OCI-LY1 (cell line): Measurements from ENCODE around the gene KDM3A.

Experiments used
- H2AFZ ChIP-seq: fragments of 200-600 bp; sonication (generic), shearing (Covaris generic); 2 replicates; pipeline ENCODE4 v1.6.0; 2014; ENCODE audit warnings: antibody characterized with exemption, mild to moderate bottlenecking, low read length
- H3F3A ChIP-seq: fragments of 200-600 bp; sonication (generic), shearing (Covaris generic); 2 replicates; pipeline ENCODE4 v1.6.0; 2014; ENCODE audit warnings: mild to moderate bottlenecking, antibody characterized with exemption, low read length, moderate library complexity; ENCODE audit not compliant: insufficient read depth
- H3K27ac ChIP-seq: fragments of 200-600 bp; sonication (generic); 2 replicates; pipeline ENCODE4 v1.5.1; 2014; ENCODE audit warnings: low read length, mixed run types, mild to moderate bottlenecking, low read depth; ENCODE audit not compliant: poor library complexity, severe bottlenecking
- H3K27me3 ChIP-seq: fragments of 200-600 bp; sonication (generic); 2 replicates; pipeline ENCODE4 v1.6.0; 2014; ENCODE audit warnings: antibody characterized with exemption, mild to moderate bottlenecking, low read length, moderate library complexity; ENCODE audit not compliant: insufficient read depth
- H3K36me3 ChIP-seq: fragments of 200-600 bp; sonication (generic); 2 replicates; pipeline ENCODE4 v1.6.1; 2014; ENCODE audit warnings: mild to moderate bottlenecking, antibody characterized with exemption, low read length, moderate library complexity, mixed read lengths; ENCODE audit not compliant: insufficient read depth
- H3K4me1 ChIP-seq: fragments of 200-600 bp; sonication (generic); 2 replicates; pipeline ENCODE4 v1.5.1; 2014; ENCODE audit warnings: mild to moderate bottlenecking, low read length, moderate library complexity; ENCODE audit not compliant: insufficient read depth, severe bottlenecking
- H3K4me2 ChIP-seq: fragments of 200-600 bp; sonication (generic), shearing (Covaris generic); 2 replicates; pipeline ENCODE4 v1.6.1; 2014; ENCODE audit warnings: low read length
- H3K4me3 ChIP-seq: fragments of 200-600 bp; sonication (generic); 2 replicates; pipeline ENCODE4 v1.5.1; 2014; ENCODE audit warnings: low read length, low read depth, mild to moderate bottlenecking, mixed read lengths; ENCODE audit not compliant: poor library complexity, severe bottlenecking
- H3K79me2 ChIP-seq: fragments of 200-600 bp; shearing (Covaris generic); 2 replicates; pipeline ENCODE4 v1.6.1; 2016; ENCODE audit warnings: mixed run types, low read length, mixed read lengths; ENCODE audit not compliant: insufficient read depth
- H3K9ac ChIP-seq: fragments of 200-600 bp; sonication (generic), shearing (Covaris generic); 2 replicates; pipeline ENCODE4 v1.6.1; 2014; ENCODE audit warnings: mild to moderate bottlenecking, low read length, mixed read lengths
- H3K9me2 ChIP-seq: fragments of 200-600 bp; sonication (generic), shearing (Covaris generic); 2 replicates; pipeline ENCODE4 v1.6.1; 2014; ENCODE audit warnings: low read depth, mild to moderate bottlenecking, low read length, mixed read lengths
- H3K9me3 ChIP-seq: fragments of 200-600 bp; shearing (Covaris generic); 2 replicates; pipeline ENCODE4 v1.6.1; 2014; ENCODE audit warnings: low read length, mixed read lengths
- H4K20me1 ChIP-seq: fragments of 200-600 bp; sonication (generic), shearing (Covaris generic); 2 replicates; pipeline ENCODE4 v1.6.0; 2016; ENCODE audit warnings: mild to moderate bottlenecking, low read length; ENCODE audit not compliant: insufficient read depth
- EZH2 ChIP-seq: fragments of 200-600 bp; sonication (generic), shearing (Covaris generic); IDR thresholded peaks from 2 replicates; pipeline ENCODE4 v1.8.0; 2017; ENCODE audit warnings: borderline replicate concordance, mixed run types, mild to moderate bottlenecking, antibody characterized with exemption, low read length, moderate library complexity, mixed read lengths
- TF ChIP-seq, protein P1 (sequence below): fragments of 200-600 bp; sonication (generic), shearing (Covaris generic); IDR thresholded peaks from 2 replicates; pipeline ENCODE4 v1.5.1; 2017; ENCODE audit warnings: mild to moderate bottlenecking, antibody characterized with exemption, low read length, moderate library complexity, mixed read lengths

KDM3A gene

DNA sequence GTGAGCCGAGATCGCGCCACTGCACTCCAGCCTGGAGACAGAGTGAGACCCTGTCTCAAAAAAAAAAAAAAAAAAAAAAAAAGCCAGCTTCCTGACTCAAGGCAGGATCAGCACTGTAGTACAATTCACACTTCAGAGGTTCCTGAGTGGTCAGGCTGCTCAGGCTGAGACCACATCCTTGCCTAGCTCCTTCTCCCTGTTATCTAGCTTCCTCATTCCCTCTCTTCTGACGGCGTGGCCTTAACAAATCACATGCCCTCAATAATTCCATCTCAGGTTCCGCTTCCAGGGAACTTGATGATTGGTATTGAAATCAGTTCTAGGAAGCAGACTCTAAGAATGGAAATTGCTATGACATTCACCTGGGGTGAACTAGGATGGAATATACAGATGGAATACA lies 29.8 kb upstream of the KDM3A start:
- H3K79me2 ChIP-seq, result no peaks in the 10 kb centered on the region
- H3K9me3 ChIP-seq, result no peaks in the 10 kb centered on the region
- H3K4me3 ChIP-seq, result no peak overlapping the region
- TF ChIP-seq, protein P1, sequence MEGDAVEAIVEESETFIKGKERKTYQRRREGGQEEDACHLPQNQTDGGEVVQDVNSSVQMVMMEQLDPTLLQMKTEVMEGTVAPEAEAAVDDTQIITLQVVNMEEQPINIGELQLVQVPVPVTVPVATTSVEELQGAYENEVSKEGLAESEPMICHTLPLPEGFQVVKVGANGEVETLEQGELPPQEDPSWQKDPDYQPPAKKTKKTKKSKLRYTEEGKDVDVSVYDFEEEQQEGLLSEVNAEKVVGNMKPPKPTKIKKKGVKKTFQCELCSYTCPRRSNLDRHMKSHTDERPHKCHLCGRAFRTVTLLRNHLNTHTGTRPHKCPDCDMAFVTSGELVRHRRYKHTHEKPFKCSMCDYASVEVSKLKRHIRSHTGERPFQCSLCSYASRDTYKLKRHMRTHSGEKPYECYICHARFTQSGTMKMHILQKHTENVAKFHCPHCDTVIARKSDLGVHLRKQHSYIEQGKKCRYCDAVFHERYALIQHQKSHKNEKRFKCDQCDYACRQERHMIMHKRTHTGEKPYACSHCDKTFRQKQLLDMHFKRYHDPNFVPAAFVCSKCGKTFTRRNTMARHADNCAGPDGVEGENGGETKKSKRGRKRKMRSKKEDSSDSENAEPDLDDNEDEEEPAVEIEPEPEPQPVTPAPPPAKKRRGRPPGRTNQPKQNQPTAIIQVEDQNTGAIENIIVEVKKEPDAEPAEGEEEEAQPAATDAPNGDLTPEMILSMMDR, result no peak
- no peak for TF ChIP-seq EZH2
- no peaks in the 10 kb centered on the region for H3K27me3 ChIP-seq
- no peak overlapping the region for H3K4me2 ChIP-seq
- no peak overlapping the region for H3K27ac ChIP-seq
- no peaks in the 10 kb centered on the region for H3K9me2 ChIP-seq
- no peaks in the 10 kb centered on the region for H3K36me3 ChIP-seq
- no peaks in the 10 kb centered on the region for H3K4me1 ChIP-seq
- no peak overlapping the region for H3K9ac ChIP-seq
- no peaks in the 10 kb centered on the region for H3F3A ChIP-seq
- no peak overlapping the region for H2AFZ ChIP-seq
- H4K20me1 ChIP-seq, result no peaks in the 10 kb centered on the region

DNA sequence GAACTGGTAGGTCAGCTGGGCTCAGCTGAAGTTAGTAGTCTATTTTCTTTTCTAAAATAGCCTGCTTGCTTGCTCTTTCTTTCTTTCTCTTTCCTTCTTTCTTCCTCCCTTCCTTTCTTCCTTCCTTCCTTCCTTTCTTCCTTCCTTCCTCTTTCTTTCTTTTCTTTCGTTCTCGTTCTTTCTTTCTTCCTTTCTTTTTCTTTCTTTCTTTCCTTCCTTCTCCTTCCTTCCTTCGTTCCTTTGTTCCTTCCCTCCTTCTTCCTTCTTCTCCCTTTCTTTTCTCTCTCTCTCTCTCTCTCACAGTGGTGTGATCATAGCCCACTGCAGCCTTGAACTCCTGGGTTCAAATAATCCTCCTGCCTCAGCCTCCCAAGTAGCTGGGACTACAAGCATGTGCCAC lies 29.2 kb upstream of the KDM3A start:
- H4K20me1 ChIP-seq, result no peaks in the 10 kb centered on the region
- TF ChIP-seq, protein P1, result no peak
- TF ChIP-seq EZH2, result no peak
- no peak overlapping the region for H3K27ac ChIP-seq
- no peak overlapping the region for H2AFZ ChIP-seq
- H3K36me3 ChIP-seq, result no peaks in the 10 kb centered on the region
- H3K9me2 ChIP-seq, result no peaks in the 10 kb centered on the region
- H3K79me2 ChIP-seq, result no peaks in the 10 kb centered on the region
- H3K9ac ChIP-seq, result no peak overlapping the region
- H3K9me3 ChIP-seq, result no peaks in the 10 kb centered on the region
- H3K27me3 ChIP-seq, result no peaks in the 10 kb centered on the region
- no peaks in the 10 kb centered on the region for H3K4me1 ChIP-seq
- no peaks in the 10 kb centered on the region for H3F3A ChIP-seq
- H3K4me2 ChIP-seq, result no peak overlapping the region
- H3K4me3 ChIP-seq, result no peak overlapping the region

DNA sequence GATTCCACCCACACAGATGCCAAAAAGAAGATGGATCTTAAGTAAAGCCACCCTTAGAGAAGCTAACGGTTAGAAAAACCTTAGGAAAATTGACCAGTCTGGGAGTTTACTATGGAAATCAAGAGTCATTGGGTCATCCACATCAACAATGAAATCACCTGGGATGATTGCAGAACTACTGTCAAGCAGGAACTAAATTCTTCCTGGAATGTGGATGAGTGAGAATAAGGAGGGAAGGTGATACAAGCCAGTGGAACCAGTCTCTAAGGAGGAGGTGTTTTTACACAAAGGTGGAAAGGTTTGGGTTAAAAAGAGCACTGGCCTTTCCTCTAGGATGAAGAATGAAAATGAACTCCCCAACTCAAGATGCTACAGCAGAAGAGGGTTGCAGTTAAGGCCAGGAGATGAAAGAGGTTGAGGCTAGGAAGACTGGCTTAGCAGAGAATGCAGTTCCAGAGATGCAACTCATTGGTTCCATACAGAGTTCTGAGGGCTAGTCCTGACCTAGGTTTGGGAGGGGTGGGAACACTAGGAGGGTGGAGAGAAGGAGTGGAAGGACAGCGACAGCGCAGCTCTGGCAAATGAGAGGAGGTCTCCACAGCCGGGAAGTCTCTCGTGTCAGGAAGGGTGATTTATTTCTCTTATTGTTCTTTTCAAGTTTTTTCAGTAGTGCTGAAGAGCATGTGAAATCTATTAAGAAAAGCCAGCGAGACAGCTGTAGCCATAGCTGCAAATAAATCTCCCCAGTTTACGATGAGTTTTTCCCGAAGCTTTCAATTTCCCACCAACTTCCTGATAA lies 27.7 kb upstream of the KDM3A start:
- Histone ChIP-seq H3K4me1 (no peaks in the 10 kb centered on the region), H2AFZ (no peak overlapping the region), H3K9me2 (no peaks in the 10 kb centered on the region), H3F3A (no peaks in the 10 kb centered on the region), H3K36me3 (no peaks in the 10 kb centered on the region), H3K4me3 (no peak overlapping the region), H3K27ac (no peak overlapping the region), H3K9ac (no peak overlapping the region), H3K27me3 (no peaks in the 10 kb centered on the region), H4K20me1 (no peaks in the 10 kb centered on the region), H3K9me3 (no peaks in the 10 kb centered on the region), H3K4me2 (no peak overlapping the region), H3K79me2 (no peaks in the 10 kb centered on the region)
- TF ChIP-seq, protein P1, result no peak
- TF ChIP-seq EZH2, result no peak
